AG08395 (cell line): ENCODE results near the gene SDCBP2.
A peak's percentile ranks its signal among the peaks of the same experiment; 100 is the strongest.

Experiments used
- DNase-seq: peaks from one replicate; pipeline ENCODE4 v3.0.0; 2012; ENCODE audit warnings: mixed read lengths, low spot score

The SDCBP2 gene

GRCh38 chr20:1295276-1295930 is 33.5 kb downstream of the SDCBP2 start:
- DNase-seq = no peak

GRCh38 chr20:1294497-1294896 is 34.4 kb downstream of the SDCBP2 start:
- no peak for DNase-seq

GRCh38 chr20:1293641-1294379 is 35.1 kb downstream of the SDCBP2 start:
- no peak for DNase-seq

GRCh38 chr20:1292620-1293019 is 36.3 kb downstream of the SDCBP2 start:
- no peak for DNase-seq

DNA sequence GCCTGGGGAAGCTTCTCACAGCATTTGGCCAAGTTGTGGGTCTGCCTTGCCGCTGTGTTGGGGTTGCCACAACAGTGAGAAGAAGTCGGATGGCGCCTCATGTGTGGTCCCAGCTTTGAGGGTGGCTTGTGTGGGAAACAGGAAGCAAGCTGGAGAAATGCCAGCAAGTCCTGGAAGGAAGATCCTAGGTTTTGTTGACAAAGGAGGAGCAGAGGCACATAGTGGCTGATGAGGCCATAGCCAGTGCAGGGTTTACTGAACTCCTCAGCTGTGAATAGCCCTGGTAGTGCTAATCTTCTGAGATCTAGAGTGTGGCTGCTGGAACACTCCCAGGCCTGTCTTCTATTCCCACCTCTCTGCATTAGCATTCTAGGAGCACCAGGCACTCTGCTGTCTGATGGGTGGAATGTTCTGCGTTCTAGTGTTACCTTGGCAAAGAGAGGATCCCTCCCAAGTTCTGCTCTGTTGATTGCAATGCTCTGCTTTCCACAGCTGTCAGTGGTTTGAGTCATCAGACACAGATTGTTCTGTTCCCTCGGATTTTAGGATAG is 37.7 kb downstream of the SDCBP2 start:
- peak; percentile 25 for DNase-seq

DNA sequence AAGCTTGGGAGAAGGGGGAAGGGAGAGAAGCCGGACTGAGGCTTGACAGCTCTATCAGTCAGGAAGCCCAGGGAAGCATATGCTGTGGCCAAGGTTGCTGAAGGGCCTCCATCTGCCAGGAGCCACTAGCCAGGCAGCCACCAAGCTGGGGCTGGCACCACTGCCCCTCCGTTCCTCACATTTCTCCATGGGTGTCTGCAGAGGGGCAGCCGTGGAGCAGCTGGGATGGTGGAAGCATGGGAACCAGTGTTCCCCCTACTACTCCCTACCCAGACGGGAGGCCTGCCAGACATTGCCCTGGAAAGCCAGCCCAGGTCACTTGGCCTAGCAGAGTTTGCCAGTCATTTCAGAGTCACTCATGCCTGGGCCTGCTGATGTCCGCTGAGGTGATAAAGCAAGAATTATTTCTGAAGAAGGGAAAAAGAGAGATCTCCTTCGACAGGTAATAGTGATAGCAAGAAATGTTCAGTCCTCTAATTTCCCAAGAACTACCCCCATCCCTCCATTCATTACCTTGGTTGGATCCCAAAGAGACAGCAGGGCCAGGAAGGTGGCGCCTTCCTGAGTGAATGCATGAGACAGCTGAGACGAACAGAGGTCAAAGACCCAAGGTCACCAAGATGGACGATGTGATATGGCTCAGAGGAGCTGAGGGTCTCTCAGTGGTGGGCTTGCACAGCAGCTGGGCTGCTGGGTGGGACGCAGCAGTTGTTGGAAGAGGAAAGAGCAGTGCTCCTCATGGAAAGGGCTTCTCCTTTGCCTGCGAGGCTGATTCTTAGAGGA is 41.0 kb downstream of the SDCBP2 start:
- no peak for DNase-seq

- DNase-seq = no peak
Observed at GRCh38 chr20:1287306-1287705, 41.6 kb downstream of the SDCBP2 start.

DNA sequence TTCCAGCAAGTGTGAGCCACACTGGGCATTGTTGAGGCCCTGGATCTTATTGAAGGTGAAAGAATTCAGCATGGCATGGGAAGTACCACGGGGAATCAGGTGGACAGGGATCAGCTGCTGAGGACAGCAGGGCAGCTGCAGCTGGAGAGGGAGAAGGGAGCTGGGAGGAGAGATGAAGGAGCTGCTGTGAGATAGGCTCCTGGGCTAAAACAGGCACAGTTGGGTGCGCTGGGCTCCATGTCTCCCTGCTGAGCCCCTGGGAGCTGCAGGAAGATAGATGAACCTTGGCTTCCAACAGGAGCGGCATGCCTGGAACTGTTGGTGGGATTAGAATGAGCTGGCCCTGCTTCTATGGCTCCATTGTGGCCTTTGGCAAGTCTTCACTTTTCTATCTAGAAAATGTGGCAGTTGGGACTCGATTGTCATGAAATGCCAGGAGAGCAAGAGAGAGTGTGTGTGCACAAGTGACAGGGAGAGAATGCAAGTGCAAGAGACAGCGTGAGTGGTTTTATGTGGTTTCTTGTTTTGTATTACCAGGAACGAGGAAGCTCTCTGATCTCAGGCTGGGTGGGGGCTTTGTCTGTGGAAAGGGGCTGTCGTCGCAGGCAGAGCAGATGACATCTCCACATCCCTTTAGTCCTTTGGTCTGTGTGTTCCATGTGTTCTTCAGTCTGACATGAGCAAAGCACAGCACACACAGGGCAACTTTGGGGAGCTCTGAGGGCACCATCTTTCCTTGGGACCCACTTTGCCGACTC is 42.5 kb downstream of the SDCBP2 start:
- no peak for DNase-seq

DNA sequence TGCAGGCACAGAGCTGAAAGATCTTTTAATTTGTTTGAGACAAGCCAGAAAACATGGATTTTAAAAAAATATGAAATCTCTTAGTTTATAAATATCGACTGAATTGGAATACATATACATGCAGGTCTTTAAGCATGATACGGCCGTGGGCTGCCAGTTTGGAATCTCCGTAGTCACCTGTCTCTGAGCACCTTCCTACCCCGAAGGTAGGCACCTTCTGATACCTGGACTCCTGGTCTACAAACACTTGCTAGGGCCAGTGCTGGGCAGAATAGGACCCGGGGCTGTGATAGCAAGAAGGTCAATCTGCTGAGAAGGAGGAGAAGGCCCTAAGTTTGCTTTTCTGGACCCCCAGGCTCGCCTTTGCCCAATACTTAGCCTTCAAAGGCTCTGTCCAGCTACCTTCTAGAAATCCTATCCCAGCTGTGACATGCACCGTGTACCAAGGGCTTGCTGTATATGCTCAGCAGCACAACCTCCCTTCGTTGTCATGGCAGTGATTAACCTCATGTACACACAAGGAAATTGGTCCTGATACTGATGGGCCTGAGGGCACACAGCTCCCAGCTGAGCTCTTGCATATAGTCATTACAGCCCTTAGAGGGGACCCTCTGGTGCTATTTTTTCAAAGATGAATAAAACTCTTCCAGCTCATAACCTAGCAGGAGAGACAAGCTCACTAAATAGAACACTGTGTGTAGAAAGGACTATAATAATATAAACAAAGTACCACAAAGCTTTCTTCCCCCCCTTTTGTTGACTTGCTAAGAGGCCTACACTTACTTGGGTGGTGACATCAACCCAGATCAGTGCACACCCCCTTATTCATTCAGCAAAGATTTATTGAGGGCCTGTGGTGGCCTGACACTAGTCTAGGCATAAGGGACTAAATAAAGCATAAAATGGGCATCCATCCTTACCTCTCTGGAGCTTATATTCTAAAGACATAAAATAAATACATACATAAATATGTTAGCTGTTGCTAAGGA is 45.1 kb downstream of the SDCBP2 start:
- no peak for DNase-seq

- DNase-seq = no peak
Observed at GRCh38 chr20:1282966-1283365, 46.0 kb downstream of the SDCBP2 start.

DNA sequence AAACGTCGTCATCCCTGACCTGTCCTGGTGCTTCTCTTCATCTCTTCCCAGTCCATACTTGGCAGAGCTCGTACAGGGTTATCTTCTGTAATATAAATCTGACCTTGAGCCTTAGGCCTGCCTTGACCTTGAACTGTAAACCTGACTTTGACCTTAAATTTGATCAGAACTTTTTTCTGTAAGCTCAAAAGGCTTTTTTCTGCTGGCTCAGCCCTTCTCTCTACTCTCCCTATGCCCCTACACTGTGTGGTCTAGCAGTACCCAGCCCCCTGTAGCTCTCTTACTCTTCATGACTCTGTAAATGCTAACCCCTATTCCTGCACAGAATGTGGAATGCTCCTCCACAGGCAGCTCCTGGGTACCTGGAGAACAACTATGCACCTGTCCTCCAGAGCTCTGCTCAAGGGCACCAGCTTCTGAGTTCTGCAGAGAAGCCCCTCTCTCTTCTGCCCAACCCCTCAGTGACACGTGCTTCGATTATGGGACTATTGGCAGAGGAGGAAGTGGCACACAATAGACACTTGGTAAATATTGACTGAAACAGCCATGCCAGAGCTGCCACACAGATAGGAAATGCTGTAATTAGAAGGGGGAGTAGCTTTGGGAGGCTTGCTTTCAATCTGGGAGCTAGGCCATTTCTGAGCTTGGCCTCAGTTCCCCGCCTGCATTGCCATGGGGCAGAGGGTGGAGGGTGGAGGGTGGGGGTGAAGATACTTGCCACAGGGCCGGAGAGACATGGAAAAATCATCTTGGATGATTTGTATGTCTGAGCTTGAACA is 47.5 kb downstream of the SDCBP2 start:
- DNase-seq = no peak

- no peak for DNase-seq
Observed at GRCh38 chr20:1280195-1281102, 48.5 kb downstream of the SDCBP2 start.

- no peak for DNase-seq
Observed at GRCh38 chr20:1278993-1279392, 49.9 kb downstream of the SDCBP2 start.

DNA sequence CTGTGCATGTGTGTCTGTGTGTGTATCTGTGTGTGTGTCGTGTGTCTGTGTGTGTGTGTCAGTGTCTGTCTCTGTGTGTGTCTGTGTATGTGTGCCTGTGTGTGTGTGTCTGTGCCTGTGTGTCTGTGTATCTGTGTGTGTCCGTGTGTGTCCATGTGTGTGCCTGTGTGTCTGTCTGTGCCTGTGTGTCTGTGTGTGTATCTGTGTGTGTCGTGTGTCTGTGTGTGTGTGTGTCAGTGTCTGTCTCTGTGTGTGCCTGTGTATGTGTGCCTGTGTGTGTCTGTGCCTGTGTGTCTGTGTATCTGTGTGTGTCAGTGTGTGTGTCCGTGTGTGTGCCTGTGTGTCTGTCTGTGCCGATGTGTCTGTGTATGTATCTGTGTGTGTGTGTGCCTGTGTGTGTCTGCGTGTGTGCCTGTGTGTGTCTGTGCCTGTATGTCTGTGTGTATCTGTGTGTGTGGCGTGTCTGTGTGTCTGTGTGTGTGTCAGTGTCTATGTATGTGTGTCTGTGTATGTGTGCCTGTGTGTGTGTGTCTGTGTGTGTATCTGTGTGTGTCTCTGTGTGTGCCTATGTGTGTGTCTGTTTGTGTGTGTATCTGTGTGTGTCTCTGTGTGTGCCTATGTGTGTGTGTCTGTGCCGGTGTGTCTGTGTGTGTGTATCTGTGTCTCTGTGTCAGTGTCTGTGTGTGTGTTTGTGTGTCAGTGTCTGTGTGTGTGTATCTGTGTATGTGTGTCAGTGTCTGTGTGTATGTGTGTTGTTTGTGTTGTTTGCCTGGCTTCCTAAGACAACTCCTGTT is 51.2 kb downstream of the SDCBP2 start:
- no peak for DNase-seq

DNA sequence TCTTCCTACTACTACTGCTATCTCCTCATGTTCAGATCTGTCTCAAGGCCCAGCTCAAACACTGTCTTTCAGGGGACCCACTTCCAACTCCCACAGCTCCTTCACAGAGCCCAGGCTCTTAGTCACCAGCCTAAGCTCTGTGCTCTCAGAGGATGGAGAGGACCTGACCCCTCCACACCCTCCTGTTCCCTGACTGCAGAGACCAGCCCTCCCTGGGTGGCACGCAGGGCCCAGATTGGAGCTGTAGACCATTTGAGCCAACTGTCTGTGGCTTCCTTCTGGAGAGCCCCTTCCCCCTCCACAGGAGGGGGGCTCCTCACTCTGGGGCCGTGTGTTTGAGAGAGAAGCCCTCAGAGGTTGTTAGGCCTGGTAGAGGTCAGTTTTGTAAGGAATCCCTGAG is 53.0 kb downstream of the SDCBP2 start:
- DNase-seq = no peak

- no peak for DNase-seq
Observed at GRCh38 chr20:1274485-1275311, 54.2 kb downstream of the SDCBP2 start.

- DNase-seq = no peak
Observed at GRCh38 chr20:1273366-1273765, 55.6 kb downstream of the SDCBP2 start.
